HepG2 (cell line): ENCODE data around the gene GSC2. TPM values are rescaled to one million over a fixed set of nuclear protein-coding genes. Genes with fewer than 3 reads are reported as not detected.
A peak's percentile ranks its signal among the peaks of the same experiment; 100 is the strongest.

Experiments used
- FOXA3 ChIP-seq: IDR thresholded peaks from 2 replicates; pipeline ENCODE4 v1.6.1; 2016; ENCODE audit warnings: missing genetic modification reagents, missing compliant biosample characterization
- HHEX ChIP-seq: IDR thresholded peaks from 2 replicates; pipeline ENCODE4 v1.6.1; 2016; ENCODE audit warnings: control low read depth
- KLF11 ChIP-seq: IDR thresholded peaks from 2 replicates; pipeline ENCODE4 v1.6.1; 2016; ENCODE audit warnings: missing compliant biosample characterization
- NFKB2 ChIP-seq: sonication (generic); formaldehyde crosslinking; IDR thresholded peaks from 2 replicates; pipeline ENCODE4 v1.4.0; 2020; ENCODE audit warnings: missing genetic modification reagents, borderline replicate concordance
- SIX1 ChIP-seq: sonication (generic); formaldehyde crosslinking; IDR thresholded peaks from 2 replicates; pipeline ENCODE4 v1.4.0; 2020; ENCODE audit warnings: missing genetic modification reagents, borderline replicate concordance
- SPEN ChIP-seq: sonication (generic); formaldehyde crosslinking; IDR thresholded peaks from 2 replicates; pipeline ENCODE4 v1.5.1; 2020; ENCODE audit warnings: low read depth, mild to moderate bottlenecking, missing genetic modification reagents
- SRSF9 ChIP-seq: fragments of 200-400 bp; formaldehyde crosslinking; IDR thresholded peaks from 2 replicates; pipeline ENCODE4 v1.6.1; 2018; ENCODE audit warnings: borderline replicate concordance, mild to moderate bottlenecking, low read depth, low read length; ENCODE audit not compliant: insufficient read depth, poor library complexity, severe bottlenecking
- TCF12 ChIP-seq, 2 experiments: fragments of 450-650 bp in 1 of 2; sonication (generic) in 1 of 2; formaldehyde crosslinking in 1 of 2; IDR thresholded peaks; 2 replicates each; pipeline versions ENCODE4 v1.6.1 to v1.8.0; 2017 to 2022; ENCODE audit warnings: antibody characterized with exemption in 1 of 2, mild to moderate bottlenecking in 1 of 2, missing genetic modification reagents in 1 of 2, moderate library complexity in 1 of 2
- ZEB1 ChIP-seq: IDR thresholded peaks from 2 replicates; pipeline ENCODE4 v1.6.1; 2012; ENCODE audit warnings: mild to moderate bottlenecking, low read depth, inconsistent platforms; ENCODE audit not compliant: insufficient replicate concordance
- ZFP62 ChIP-seq: sonication (generic); formaldehyde crosslinking; IDR thresholded peaks from 2 replicates; pipeline ENCODE4 v1.4.0; 2020; ENCODE audit warnings: missing genetic modification reagents
- ZMYM3 ChIP-seq: sonication (generic); formaldehyde crosslinking; IDR thresholded peaks from 2 replicates; pipeline ENCODE4 v1.5.1; 2020; ENCODE audit warnings: mild to moderate bottlenecking, missing genetic modification reagents
- ZNF382 ChIP-seq: sonication (generic); formaldehyde crosslinking; IDR thresholded peaks from 2 replicates; pipeline ENCODE4 v1.5.0; 2020; ENCODE audit warnings: missing genetic modification reagents, mild to moderate bottlenecking, borderline replicate concordance
- ZNF441 ChIP-seq: sonication (generic); formaldehyde crosslinking; IDR thresholded peaks from 2 replicates; pipeline ENCODE4 v1.7.0; 2021; ENCODE audit warnings: missing genetic modification reagents, borderline replicate concordance
- ZNF629 ChIP-seq: sonication (generic); formaldehyde crosslinking; conservative IDR thresholded peaks from 2 replicates; pipeline ENCODE4 v1.5.0; 2020; ENCODE audit warnings: missing genetic modification reagents
- ZNF749 ChIP-seq: sonication (generic); formaldehyde crosslinking; IDR thresholded peaks from 2 replicates; pipeline ENCODE4 v1.8.0; 2022; ENCODE audit warnings: mild to moderate bottlenecking, missing genetic modification reagents, moderate library complexity, borderline replicate concordance
- ZNF850 ChIP-seq: sonication (generic); formaldehyde crosslinking; conservative IDR thresholded peaks from 2 replicates; pipeline ENCODE4 v1.9.0; 2021; ENCODE audit warnings: mild to moderate bottlenecking, missing genetic modification reagents
- ZSCAN25 ChIP-seq: sonication (generic); formaldehyde crosslinking; IDR thresholded peaks from 2 replicates; pipeline ENCODE4 v1.8.0; 2022; ENCODE audit warnings: mild to moderate bottlenecking, missing genetic modification reagents
- polyA plus RNA-seq, 8 experiments: library from polyadenylated mRNA; depleted of rRNA in 3 of 8; stranded (reverse) in 7 of 8; unstranded in 1 of 8; fragments of >200 nt; fragmentation: Illumina TruSeq in 4 of 8; extraction: Trizol in 4 of 8; gene quantifications; 2 replicates each; pipeline versions ENCODE4 v1.2.1 to v1.2.3, GENCODE V29; 2011 to 2016; ENCODE audit warnings: low read depth in 4 of 8, missing spikeins in 1 of 8, mixed read lengths in 1 of 8; ENCODE audit not compliant: insufficient read depth in 1 of 8
- total RNA-seq, 5 experiments: library from RNA; depleted of rRNA; stranded (reverse); fragments of >200 nt; fragmentation: Illumina TruSeq; extraction: Trizol; gene quantifications; 2 replicates each; pipeline ENCODE4 v1.2.3, GENCODE V29; 2016; ENCODE audit warnings: low read depth in 1 of 5
- TF ChIP-seq, protein P1 (sequence below): IDR thresholded peaks from 2 replicates; pipeline ENCODE4 v1.6.1; 2016; ENCODE audit warnings: low read depth, missing genetic modification reagents, missing compliant biosample characterization
- TF ChIP-seq, protein P2 (sequence below): sonication (generic); formaldehyde crosslinking; IDR thresholded peaks from 2 replicates; pipeline ENCODE4 v1.4.0; 2020; ENCODE audit warnings: low read depth, missing genetic modification reagents
- TF ChIP-seq, protein P3 (sequence below): sonication (generic); formaldehyde crosslinking; IDR thresholded peaks from 2 replicates; pipeline ENCODE4 v1.5.0; 2020; ENCODE audit warnings: missing genetic modification reagents

The GSC2 gene
- total and polyA plus RNA-seq, 2 of the 13 experiments (the other 11 are each of a cell fraction or from before 2014, with no cell fraction given): not detected

DNA sequence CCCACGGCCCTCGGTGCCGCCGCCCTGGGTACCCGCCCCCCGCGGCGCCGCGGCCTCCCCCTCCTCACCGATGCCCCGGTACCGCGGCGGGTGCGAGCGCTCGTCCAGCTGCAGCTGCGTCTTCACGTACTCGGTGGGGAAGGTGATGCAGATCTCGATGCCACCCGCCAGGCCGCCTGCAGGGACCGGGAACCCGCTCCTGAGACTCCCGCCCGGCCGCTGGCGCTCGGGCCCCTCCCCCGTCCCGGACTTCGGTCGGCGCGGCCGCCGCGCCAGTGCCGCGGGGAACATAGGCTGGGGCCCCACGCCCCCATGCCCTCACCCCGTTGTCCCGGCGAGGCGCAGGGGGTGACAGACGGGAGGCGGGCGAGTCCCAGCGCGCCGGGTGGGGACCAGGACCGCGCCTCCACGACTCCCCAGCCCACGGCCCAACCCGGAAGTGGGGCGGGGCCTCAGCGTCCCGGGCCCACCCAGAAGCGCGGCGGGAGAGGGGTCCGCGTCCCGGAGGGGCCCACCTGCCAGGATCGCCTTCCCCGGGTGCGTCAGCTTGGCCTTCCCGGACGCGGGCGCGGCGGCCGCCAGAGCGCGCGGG is 28.1 kb upstream of the GSC2 start (continued):
- TF ChIP-seq, protein P1, sequence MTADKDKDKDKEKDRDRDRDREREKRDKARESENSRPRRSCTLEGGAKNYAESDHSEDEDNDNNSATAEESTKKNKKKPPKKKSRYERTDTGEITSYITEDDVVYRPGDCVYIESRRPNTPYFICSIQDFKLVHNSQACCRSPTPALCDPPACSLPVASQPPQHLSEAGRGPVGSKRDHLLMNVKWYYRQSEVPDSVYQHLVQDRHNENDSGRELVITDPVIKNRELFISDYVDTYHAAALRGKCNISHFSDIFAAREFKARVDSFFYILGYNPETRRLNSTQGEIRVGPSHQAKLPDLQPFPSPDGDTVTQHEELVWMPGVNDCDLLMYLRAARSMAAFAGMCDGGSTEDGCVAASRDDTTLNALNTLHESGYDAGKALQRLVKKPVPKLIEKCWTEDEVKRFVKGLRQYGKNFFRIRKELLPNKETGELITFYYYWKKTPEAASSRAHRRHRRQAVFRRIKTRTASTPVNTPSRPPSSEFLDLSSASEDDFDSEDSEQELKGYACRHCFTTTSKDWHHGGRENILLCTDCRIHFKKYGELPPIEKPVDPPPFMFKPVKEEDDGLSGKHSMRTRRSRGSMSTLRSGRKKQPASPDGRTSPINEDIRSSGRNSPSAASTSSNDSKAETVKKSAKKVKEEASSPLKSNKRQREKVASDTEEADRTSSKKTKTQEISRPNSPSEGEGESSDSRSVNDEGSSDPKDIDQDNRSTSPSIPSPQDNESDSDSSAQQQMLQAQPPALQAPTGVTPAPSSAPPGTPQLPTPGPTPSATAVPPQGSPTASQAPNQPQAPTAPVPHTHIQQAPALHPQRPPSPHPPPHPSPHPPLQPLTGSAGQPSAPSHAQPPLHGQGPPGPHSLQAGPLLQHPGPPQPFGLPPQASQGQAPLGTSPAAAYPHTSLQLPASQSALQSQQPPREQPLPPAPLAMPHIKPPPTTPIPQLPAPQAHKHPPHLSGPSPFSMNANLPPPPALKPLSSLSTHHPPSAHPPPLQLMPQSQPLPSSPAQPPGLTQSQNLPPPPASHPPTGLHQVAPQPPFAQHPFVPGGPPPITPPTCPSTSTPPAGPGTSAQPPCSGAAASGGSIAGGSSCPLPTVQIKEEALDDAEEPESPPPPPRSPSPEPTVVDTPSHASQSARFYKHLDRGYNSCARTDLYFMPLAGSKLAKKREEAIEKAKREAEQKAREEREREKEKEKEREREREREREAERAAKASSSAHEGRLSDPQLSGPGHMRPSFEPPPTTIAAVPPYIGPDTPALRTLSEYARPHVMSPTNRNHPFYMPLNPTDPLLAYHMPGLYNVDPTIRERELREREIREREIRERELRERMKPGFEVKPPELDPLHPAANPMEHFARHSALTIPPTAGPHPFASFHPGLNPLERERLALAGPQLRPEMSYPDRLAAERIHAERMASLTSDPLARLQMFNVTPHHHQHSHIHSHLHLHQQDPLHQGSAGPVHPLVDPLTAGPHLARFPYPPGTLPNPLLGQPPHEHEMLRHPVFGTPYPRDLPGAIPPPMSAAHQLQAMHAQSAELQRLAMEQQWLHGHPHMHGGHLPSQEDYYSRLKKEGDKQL (CRISPR knock-in tag): no peak
- TF ChIP-seq SPEN (peak; percentile 51; the same call in 1 of the 2 replicates), NFKB2 (no peak; the same call in 1 of the 2 replicates), ZFP62 (no peak), ZNF382 (CRISPR knock-in tag) (no peak), TCF12 (IDR thresholded peaks at IDR 0.05) (no peak), TCF12 (CRISPR knock-in tag; IDR thresholded peaks at IDR 0.05) (no peak), ZNF749 (0 out of 2 replicates have a peak, but pooled peaks have one; percentile 15), SIX1 (CRISPR knock-in tag) (no peak), HHEX (CRISPR knock-in tag) (no peak), KLF11 (no peak), ZNF629 (CRISPR knock-in tag) (no peak), FOXA3 (no peak), ZNF441 (CRISPR knock-in tag) (no peak; the same call in 1 of the 2 replicates), ZSCAN25 (CRISPR knock-in tag) (no peak), ZEB1 (no peak), ZNF850 (CRISPR knock-in tag) (no peak), SRSF9 (no peak), ZMYM3 (CRISPR knock-in tag) (no peak)
- TF ChIP-seq, protein P2, sequence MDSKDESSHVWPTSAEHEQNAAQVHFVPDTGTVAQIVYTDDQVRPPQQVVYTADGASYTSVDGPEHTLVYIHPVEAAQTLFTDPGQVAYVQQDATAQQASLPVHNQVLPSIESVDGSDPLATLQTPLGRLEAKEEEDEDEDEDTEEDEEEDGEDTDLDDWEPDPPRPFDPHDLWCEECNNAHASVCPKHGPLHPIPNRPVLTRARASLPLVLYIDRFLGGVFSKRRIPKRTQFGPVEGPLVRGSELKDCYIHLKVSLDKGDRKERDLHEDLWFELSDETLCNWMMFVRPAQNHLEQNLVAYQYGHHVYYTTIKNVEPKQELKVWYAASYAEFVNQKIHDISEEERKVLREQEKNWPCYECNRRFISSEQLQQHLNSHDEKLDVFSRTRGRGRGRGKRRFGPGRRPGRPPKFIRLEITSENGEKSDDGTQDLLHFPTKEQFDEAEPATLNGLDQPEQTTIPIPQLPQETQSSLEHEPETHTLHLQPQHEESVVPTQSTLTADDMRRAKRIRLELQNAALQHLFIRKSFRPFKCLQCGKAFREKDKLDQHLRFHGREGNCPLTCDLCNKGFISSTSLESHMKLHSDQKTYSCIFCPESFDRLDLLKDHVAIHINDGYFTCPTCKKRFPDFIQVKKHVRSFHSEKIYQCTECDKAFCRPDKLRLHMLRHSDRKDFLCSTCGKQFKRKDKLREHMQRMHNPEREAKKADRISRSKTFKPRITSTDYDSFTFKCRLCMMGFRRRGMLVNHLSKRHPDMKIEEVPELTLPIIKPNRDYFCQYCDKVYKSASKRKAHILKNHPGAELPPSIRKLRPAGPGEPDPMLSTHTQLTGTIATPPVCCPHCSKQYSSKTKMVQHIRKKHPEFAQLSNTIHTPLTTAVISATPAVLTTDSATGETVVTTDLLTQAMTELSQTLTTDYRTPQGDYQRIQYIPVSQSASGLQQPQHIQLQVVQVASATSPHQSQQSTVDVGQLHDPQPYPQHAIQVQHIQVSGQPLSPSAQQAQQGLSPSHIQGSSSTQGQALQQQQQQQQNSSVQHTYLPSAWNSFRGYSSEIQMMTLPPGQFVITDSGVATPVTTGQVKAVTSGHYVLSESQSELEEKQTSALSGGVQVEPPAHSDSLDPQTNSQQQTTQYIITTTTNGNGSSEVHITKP (CRISPR knock-in tag): no peak
- TF ChIP-seq, protein P3, sequence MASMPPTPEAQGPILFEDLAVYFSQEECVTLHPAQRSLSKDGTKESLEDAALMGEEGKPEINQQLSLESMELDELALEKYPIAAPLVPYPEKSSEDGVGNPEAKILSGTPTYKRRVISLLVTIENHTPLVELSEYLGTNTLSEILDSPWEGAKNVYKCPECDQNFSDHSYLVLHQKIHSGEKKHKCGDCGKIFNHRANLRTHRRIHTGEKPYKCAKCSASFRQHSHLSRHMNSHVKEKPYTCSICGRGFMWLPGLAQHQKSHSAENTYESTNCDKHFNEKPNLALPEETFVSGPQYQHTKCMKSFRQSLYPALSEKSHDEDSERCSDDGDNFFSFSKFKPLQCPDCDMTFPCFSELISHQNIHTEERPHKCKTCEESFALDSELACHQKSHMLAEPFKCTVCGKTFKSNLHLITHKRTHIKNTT (CRISPR knock-in tag): no peak
